Immature natural killer cell (primary cell): Measurements from ENCODE around the gene PUS3. TPM values are rescaled to one million over a fixed set of nuclear protein-coding genes. Genes with fewer than 3 reads are reported as not detected.

Experiments used
- DNase-seq, 3 donors: peaks; one replicate each; pipeline ENCODE4 v3.0.0; 2022; ENCODE audit warnings: mixed read lengths in 1 of 3
- H3K27ac Mint-ChIP-seq, 6 donors: one replicate each; pipeline ENCODE4 v1.8.0; 2020; ENCODE audit warnings: mixed read lengths in 6 of 6, mild to moderate bottlenecking in 5 of 6, inconsistent platforms in 4 of 6, moderate library complexity in 3 of 6
- H3K27me3 Mint-ChIP-seq, 3 donors: one replicate each; pipeline ENCODE4 v1.8.0; 2020 to 2021; ENCODE audit warnings: low read depth in 3 of 3, mild to moderate bottlenecking in 3 of 3, mixed read lengths in 3 of 3, moderate library complexity in 3 of 3, inconsistent platforms in 1 of 3
- H3K36me3 Mint-ChIP-seq, 3 donors: one replicate each; pipeline ENCODE4 v1.8.0; 2020; ENCODE audit warnings: mixed read lengths in 3 of 3, inconsistent platforms in 2 of 3, mild to moderate bottlenecking in 2 of 3
- H3K4me1 Mint-ChIP-seq, 2 donors: one replicate each; pipeline ENCODE4 v1.8.0; 2020; ENCODE audit warnings: inconsistent platforms in 2 of 2, mild to moderate bottlenecking in 2 of 2, mixed read lengths in 2 of 2, moderate library complexity in 1 of 2
- H3K4me3 Mint-ChIP-seq, 5 donors: one replicate each; pipeline ENCODE4 v1.8.0; 2020; ENCODE audit warnings: mild to moderate bottlenecking in 5 of 5, mixed read lengths in 5 of 5, inconsistent platforms in 3 of 5, moderate library complexity in 3 of 5
- H3K9me3 Mint-ChIP-seq, 6 donors: one replicate each; pipeline ENCODE4 v1.8.0; 2020; ENCODE audit warnings: mild to moderate bottlenecking in 6 of 6, mixed read lengths in 6 of 6, inconsistent platforms in 4 of 6, moderate library complexity in 3 of 6
- polyA plus RNA-seq, 3 donors: library from polyadenylated mRNA; unstranded; fragments of 300-500 nt; fragmentation: Illumina TruSeq; gene quantifications; one replicate each; pipeline ENCODE4 v1.2.3, GENCODE V29; 2021

PUS3 gene
- polyA plus RNA-seq, 3 donors from 2014 or later = 5.5 to 17.3 (median 10.0) TPM

DNA sequence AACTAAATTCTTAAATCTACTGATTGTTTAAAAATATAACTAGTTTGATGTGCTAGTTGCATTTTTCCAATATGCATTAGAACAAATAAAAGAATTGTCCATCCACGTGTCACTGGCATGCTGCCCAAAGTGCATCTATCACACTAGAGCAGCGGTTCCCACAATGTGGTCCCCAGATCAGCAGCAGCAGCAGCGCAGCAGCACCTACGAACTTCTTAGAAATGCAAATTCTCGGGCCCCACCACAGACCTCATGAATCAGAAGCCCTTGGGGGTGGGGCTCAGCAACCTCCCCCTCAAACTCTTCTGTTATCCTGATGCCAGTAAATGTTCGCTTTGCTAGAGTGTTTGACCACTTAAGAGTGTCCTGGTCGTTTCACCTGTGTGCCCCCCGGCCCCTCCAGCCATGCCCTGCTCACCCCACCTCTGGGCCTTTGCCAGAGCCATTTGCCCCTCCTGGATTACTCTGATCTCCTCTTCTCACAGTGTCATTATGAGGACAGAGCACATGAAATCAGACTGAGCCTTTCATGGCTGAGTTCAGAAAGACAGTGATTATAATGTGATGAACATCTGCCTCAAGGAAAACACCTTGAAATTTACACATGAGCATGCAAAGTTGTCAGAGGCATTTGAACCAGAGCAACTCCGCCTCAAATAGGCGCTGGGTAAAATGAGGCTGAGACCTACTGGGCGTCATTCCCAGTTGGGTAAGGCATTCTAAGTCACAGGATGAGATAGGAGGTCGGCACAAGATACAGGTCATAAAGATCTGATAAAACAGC lies 30.2 kb upstream of the PUS3 start:
- Mint-ChIP-seq H3K27ac (no peak overlapping the region), H3K27me3 (peaks cover 0 to 3% (median 2%) of the 10 kb centered on the region in 3 donors), H3K9me3 (no peaks in the 10 kb centered on the region), H3K4me3 (no peak overlapping the region), H3K36me3 (no peaks in the 10 kb centered on the region), H3K4me1 (no peaks in the 10 kb centered on the region)
- DNase-seq = no peak

GRCh38 chr11:125932301-125932700 lies 29.3 kb upstream of the PUS3 start:
- H3K27me3 Mint-ChIP-seq = peaks cover 0 to 3% (median 2%) of the 10 kb centered on the region in 3 donors
- H3K4me1 Mint-ChIP-seq = no peaks in the 10 kb centered on the region
- H3K4me3 Mint-ChIP-seq = no peak overlapping the region
- no peaks in the 10 kb centered on the region for H3K36me3 Mint-ChIP-seq
- H3K27ac Mint-ChIP-seq = no peak overlapping the region
- no peaks in the 10 kb centered on the region for H3K9me3 Mint-ChIP-seq
- DNase-seq = no peak

- no peak overlapping the region for H3K4me3 Mint-ChIP-seq
- no peak for DNase-seq
- no peaks in the 10 kb centered on the region for H3K9me3 Mint-ChIP-seq
- no peaks in the 10 kb centered on the region for H3K4me1 Mint-ChIP-seq
- no peak overlapping the region for H3K27ac Mint-ChIP-seq
- no peaks in the 10 kb centered on the region for H3K36me3 Mint-ChIP-seq
- H3K27me3 Mint-ChIP-seq = peaks cover 0 to 8% (median 3%) of the 10 kb centered on the region in 3 donors
These were observed 28.7 kb upstream of the PUS3 start for GRCh38 chr11:125931668-125932067.

- Mint-ChIP-seq H3K27me3 (peaks cover 0 to 8% (median 3%) of the 10 kb centered on the region in 3 donors), H3K36me3 (no peaks in the 10 kb centered on the region), H3K9me3 (no peaks in the 10 kb centered on the region), H3K27ac (no peak overlapping the region), H3K4me3 (no peak overlapping the region), H3K4me1 (no peaks in the 10 kb centered on the region)
- DNase-seq = no peak
These were observed 28.1 kb upstream of the PUS3 start for GRCh38 chr11:125931116-125931515.

GRCh38 chr11:125930076-125930450 lies 27.1 kb upstream of the PUS3 start:
- no peaks in the 10 kb centered on the region for H3K36me3 Mint-ChIP-seq
- no peaks in the 10 kb centered on the region for H3K9me3 Mint-ChIP-seq
- H3K27me3 Mint-ChIP-seq = peaks cover 0 to 9% (median 1%) of the 10 kb centered on the region in 3 donors
- H3K4me1 Mint-ChIP-seq = no peaks in the 10 kb centered on the region
- no peak overlapping the region for H3K4me3 Mint-ChIP-seq
- no peak overlapping the region for H3K27ac Mint-ChIP-seq
- no peak for DNase-seq

- H3K4me3 Mint-ChIP-seq = no peak overlapping the region
- H3K36me3 Mint-ChIP-seq = no peaks in the 10 kb centered on the region
- peaks cover 0 to 9% (median 1%) of the 10 kb centered on the region in 3 donors for H3K27me3 Mint-ChIP-seq
- H3K9me3 Mint-ChIP-seq = no peaks in the 10 kb centered on the region
- no peaks in the 10 kb centered on the region for H3K4me1 Mint-ChIP-seq
- no peak overlapping the region for H3K27ac Mint-ChIP-seq
- no peak for DNase-seq
These were observed 26.6 kb upstream of the PUS3 start for GRCh38 chr11:125929445-125930075.

GRCh38 chr11:125926682-125927081 lies 23.7 kb upstream of the PUS3 start:
- Mint-ChIP-seq H3K27ac (no peak overlapping the region), H3K9me3 (no peaks in the 10 kb centered on the region), H3K4me1 (no peaks in the 10 kb centered on the region), H3K27me3 (peaks cover 1 to 10% (median 1%) of the 10 kb centered on the region in 3 donors), H3K4me3 (no peak overlapping the region), H3K36me3 (no peaks in the 10 kb centered on the region)
- no peak for DNase-seq

DNA sequence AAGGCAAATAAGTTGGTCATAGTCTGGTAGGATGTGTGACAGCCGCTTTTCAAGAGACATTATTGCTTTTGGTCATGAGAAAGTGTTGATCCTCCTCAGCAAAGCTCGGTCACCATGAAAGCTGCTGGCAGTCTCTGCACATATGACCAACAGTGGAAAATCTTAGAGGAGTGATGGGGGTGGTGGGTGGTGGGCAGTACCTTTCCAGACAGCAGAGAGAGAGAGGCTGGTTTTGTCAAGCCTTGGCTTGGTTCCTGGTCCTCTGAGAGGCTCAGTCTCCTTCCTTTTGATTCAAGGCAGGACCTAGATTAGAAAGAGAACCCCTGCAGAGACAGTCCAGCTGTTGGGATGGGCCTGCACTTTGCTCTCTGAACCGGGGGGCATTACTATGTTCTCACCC lies 22.8 kb upstream of the PUS3 start:
- Mint-ChIP-seq H3K27me3 (peaks cover 1 to 10% (median 1%) of the 10 kb centered on the region in 3 donors), H3K9me3 (no peaks in the 10 kb centered on the region), H3K27ac (no peak overlapping the region), H3K36me3 (no peaks in the 10 kb centered on the region), H3K4me3 (no peak overlapping the region), H3K4me1 (no peaks in the 10 kb centered on the region)
- no peak for DNase-seq

DNA sequence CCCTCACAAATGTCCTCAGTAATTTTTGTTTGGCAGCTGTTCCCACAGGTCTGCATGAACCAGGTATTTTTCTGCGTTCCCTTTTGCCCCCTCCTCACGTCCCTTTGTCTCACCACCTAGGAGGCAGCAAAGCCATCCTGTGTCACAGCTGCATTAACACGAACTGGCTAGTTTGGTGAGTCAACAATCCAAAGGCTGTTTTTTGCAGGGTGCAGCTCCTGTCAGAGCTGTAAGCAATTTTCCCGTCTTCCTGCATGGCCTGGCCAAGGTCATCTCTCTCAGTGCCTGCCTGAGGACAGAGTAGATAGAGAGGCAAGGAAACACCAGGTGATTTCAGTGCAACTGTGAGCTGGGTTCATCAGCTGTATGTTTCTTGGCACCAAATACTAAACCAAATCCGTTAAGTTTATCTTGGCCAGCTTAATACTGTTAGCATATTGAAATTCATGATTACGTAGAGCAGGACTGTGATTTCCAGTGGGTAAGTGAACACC lies 22.3 kb upstream of the PUS3 start:
- no peaks in the 10 kb centered on the region for H3K4me1 Mint-ChIP-seq
- H3K36me3 Mint-ChIP-seq = no peaks in the 10 kb centered on the region
- no peak for DNase-seq
- H3K4me3 Mint-ChIP-seq = no peak overlapping the region
- H3K27ac Mint-ChIP-seq = no peak overlapping the region
- peaks cover 1 to 13% (median 1%) of the 10 kb centered on the region in 3 donors for H3K27me3 Mint-ChIP-seq
- H3K9me3 Mint-ChIP-seq = no peaks in the 10 kb centered on the region

- H3K36me3 Mint-ChIP-seq = no peaks in the 10 kb centered on the region
- no peak overlapping the region for H3K4me3 Mint-ChIP-seq
- H3K4me1 Mint-ChIP-seq = no peaks in the 10 kb centered on the region
- DNase-seq = no peak
- H3K27ac Mint-ChIP-seq = peak overlapping the region in 1 of 6 donors; percentile 16
- peaks cover 0 to 14% (median 1%) of the 10 kb centered on the region in 3 donors for H3K27me3 Mint-ChIP-seq
- no peaks in the 10 kb centered on the region for H3K9me3 Mint-ChIP-seq
These were observed 21.5 kb upstream of the PUS3 start for GRCh38 chr11:125924384-125925007.

DNA sequence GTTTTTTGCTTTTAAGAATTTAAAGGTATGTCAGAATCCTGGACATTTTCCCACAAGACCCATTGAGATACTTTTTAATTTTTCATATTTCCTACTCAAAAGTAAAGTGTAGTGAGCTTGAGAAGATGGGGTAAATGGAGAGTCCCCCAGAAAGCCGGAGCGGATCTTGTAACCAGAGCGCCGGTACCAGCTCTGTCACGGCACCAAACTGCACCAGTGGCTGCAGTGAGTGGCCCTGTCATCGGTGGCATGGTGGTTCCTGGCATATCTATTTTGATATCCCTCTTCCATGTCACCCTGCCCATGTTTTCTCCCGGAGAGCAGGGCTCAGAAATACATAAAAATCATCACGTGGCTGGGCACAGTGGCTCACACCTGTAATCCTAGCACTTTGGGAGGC lies 20.6 kb upstream of the PUS3 start:
- Mint-ChIP-seq H3K27ac (no peak overlapping the region), H3K4me1 (no peaks in the 10 kb centered on the region), H3K36me3 (no peaks in the 10 kb centered on the region), H3K4me3 (no peak overlapping the region), H3K9me3 (no peaks in the 10 kb centered on the region), H3K27me3 (peaks cover 0 to 16% (median 1%) of the 10 kb centered on the region in 3 donors)
- no peak for DNase-seq

GRCh38 chr11:125923012-125923579 lies 20.1 kb upstream of the PUS3 start:
- Mint-ChIP-seq H3K9me3 (no peaks in the 10 kb centered on the region), H3K27me3 (peaks cover 1 to 16% (median 2%) of the 10 kb centered on the region in 3 donors), H3K4me3 (no peak overlapping the region), H3K27ac (no peak overlapping the region), H3K36me3 (no peaks in the 10 kb centered on the region), H3K4me1 (no peaks in the 10 kb centered on the region)
- peak in 2 of 3 donors; percentile 11 to 17 for DNase-seq

- Mint-ChIP-seq H3K4me1 (no peaks in the 10 kb centered on the region), H3K4me3 (no peak overlapping the region), H3K36me3 (no peaks in the 10 kb centered on the region), H3K27ac (no peak overlapping the region), H3K9me3 (no peaks in the 10 kb centered on the region), H3K27me3 (peaks cover 1 to 14% (median 2%) of the 10 kb centered on the region in 3 donors)
- DNase-seq = no peak
These were observed 19.1 kb upstream of the PUS3 start for GRCh38 chr11:125922156-125922555.

DNA sequence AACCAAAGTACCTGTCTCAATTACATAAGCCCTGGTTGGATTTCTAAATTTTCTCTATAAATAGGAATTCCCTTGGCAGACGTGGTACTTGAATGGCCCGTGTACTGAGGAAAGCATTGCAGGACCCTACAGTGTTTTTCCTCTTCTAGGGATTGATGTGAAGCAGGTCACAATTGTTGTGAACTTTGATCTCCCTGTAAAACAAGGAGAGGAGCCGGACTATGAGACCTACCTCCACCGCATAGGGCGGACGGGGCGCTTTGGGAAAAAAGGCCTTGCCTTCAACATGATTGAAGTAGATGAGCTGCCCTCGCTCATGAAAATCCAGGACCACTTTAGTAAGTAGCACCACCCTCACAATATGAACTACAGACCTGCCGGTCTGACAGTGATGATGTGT lies 18.0 kb upstream of the PUS3 start:
- peaks cover 2 to 16% (median 5%) of the 10 kb centered on the region in 3 donors for H3K27me3 Mint-ChIP-seq
- no peak overlapping the region for H3K4me3 Mint-ChIP-seq
- no peaks in the 10 kb centered on the region for H3K9me3 Mint-ChIP-seq
- no peaks in the 10 kb centered on the region for H3K4me1 Mint-ChIP-seq
- H3K36me3 Mint-ChIP-seq = no peaks in the 10 kb centered on the region
- no peak overlapping the region for H3K27ac Mint-ChIP-seq
- no peak for DNase-seq
